ENCODE measurements around the gene ANG. TPM values are rescaled to one million over a fixed set of nuclear protein-coding genes. Genes with fewer than 3 reads are reported as not detected.

ANG gene
- total and polyA plus RNA-seq, 2 of the 8 experiments (the other 6 are each of a cell fraction or from before 2014, with no cell fraction given): 2.2 to 4.6 TPM

- TF ChIP-seq, protein P1, sequence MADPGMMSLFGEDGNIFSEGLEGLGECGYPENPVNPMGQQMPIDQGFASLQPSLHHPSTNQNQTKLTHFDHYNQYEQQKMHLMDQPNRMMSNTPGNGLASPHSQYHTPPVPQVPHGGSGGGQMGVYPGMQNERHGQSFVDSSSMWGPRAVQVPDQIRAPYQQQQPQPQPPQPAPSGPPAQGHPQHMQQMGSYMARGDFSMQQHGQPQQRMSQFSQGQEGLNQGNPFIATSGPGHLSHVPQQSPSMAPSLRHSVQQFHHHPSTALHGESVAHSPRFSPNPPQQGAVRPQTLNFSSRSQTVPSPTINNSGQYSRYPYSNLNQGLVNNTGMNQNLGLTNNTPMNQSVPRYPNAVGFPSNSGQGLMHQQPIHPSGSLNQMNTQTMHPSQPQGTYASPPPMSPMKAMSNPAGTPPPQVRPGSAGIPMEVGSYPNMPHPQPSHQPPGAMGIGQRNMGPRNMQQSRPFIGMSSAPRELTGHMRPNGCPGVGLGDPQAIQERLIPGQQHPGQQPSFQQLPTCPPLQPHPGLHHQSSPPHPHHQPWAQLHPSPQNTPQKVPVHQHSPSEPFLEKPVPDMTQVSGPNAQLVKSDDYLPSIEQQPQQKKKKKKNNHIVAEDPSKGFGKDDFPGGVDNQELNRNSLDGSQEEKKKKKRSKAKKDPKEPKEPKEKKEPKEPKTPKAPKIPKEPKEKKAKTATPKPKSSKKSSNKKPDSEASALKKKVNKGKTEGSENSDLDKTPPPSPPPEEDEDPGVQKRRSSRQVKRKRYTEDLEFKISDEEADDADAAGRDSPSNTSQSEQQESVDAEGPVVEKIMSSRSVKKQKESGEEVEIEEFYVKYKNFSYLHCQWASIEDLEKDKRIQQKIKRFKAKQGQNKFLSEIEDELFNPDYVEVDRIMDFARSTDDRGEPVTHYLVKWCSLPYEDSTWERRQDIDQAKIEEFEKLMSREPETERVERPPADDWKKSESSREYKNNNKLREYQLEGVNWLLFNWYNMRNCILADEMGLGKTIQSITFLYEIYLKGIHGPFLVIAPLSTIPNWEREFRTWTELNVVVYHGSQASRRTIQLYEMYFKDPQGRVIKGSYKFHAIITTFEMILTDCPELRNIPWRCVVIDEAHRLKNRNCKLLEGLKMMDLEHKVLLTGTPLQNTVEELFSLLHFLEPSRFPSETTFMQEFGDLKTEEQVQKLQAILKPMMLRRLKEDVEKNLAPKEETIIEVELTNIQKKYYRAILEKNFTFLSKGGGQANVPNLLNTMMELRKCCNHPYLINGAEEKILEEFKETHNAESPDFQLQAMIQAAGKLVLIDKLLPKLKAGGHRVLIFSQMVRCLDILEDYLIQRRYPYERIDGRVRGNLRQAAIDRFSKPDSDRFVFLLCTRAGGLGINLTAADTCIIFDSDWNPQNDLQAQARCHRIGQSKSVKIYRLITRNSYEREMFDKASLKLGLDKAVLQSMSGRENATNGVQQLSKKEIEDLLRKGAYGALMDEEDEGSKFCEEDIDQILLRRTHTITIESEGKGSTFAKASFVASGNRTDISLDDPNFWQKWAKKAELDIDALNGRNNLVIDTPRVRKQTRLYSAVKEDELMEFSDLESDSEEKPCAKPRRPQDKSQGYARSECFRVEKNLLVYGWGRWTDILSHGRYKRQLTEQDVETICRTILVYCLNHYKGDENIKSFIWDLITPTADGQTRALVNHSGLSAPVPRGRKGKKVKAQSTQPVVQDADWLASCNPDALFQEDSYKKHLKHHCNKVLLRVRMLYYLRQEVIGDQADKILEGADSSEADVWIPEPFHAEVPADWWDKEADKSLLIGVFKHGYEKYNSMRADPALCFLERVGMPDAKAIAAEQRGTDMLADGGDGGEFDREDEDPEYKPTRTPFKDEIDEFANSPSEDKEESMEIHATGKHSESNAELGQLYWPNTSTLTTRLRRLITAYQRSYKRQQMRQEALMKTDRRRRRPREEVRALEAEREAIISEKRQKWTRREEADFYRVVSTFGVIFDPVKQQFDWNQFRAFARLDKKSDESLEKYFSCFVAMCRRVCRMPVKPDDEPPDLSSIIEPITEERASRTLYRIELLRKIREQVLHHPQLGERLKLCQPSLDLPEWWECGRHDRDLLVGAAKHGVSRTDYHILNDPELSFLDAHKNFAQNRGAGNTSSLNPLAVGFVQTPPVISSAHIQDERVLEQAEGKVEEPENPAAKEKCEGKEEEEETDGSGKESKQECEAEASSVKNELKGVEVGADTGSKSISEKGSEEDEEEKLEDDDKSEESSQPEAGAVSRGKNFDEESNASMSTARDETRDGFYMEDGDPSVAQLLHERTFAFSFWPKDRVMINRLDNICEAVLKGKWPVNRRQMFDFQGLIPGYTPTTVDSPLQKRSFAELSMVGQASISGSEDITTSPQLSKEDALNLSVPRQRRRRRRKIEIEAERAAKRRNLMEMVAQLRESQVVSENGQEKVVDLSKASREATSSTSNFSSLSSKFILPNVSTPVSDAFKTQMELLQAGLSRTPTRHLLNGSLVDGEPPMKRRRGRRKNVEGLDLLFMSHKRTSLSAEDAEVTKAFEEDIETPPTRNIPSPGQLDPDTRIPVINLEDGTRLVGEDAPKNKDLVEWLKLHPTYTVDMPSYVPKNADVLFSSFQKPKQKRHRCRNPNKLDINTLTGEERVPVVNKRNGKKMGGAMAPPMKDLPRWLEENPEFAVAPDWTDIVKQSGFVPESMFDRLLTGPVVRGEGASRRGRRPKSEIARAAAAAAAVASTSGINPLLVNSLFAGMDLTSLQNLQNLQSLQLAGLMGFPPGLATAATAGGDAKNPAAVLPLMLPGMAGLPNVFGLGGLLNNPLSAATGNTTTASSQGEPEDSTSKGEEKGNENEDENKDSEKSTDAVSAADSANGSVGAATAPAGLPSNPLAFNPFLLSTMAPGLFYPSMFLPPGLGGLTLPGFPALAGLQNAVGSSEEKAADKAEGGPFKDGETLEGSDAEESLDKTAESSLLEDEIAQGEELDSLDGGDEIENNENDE (IDR thresholded peaks at IDR 0.05; ENCODE audit: insufficient replicate concordance, low read length): no peak
- TF ChIP-seq YY1 (IDR thresholded peaks at IDR 0.05; ENCODE audit: low read depth, low read length): no peak
- TF ChIP-seq SAP30 (IDR thresholded peaks at IDR 0.05; ENCODE audit: insufficient read depth, insufficient replicate concordance, low read length): no peak
- no peak for TF ChIP-seq RFX5 (IDR thresholded peaks at IDR 0.05; ENCODE audit: borderline replicate concordance, low read depth, low read length)
- TF ChIP-seq EZH2 (IDR thresholded peaks at IDR 0.05; ENCODE audit: low read depth, low read length, severe bottlenecking): no peak
- TF ChIP-seq, protein P2, sequence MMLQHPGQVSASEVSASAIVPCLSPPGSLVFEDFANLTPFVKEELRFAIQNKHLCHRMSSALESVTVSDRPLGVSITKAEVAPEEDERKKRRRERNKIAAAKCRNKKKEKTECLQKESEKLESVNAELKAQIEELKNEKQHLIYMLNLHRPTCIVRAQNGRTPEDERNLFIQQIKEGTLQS (IDR thresholded peaks at IDR 0.05; ENCODE audit: insufficient read depth, low read depth, low read length): no peak
- no peak for TF ChIP-seq NRF1 (IDR thresholded peaks at IDR 0.05; ENCODE audit: low read depth, low read length)
- no peak for TF ChIP-seq CBX5 (IDR thresholded peaks at IDR 0.05; ENCODE audit: low read depth, low read length)
- no peak for TF ChIP-seq RBBP5 (IDR thresholded peaks at IDR 0.05; ENCODE audit: borderline replicate concordance, low read depth, low read length)
- TF ChIP-seq SIRT6 (IDR thresholded peaks at IDR 0.05; ENCODE audit: low read length): no peak
- no peak for TF ChIP-seq POU5F1 (IDR thresholded peaks at IDR 0.05; ENCODE audit: low read depth, low read length)
These were observed 46.4 kb upstream of the ANG start (continued) for GRCh38 chr14:20642182-20642581.
